Activated T-cell treated with anti-CD3 and anti-CD28 coated beads, Interleukin-2, amount 50 U/mL, for 4 hours (primary cell): ENCODE measurements around the gene ARHGEF9. TPM values are rescaled to one million over a fixed set of nuclear protein-coding genes. Genes with fewer than 3 reads are reported as not detected.
"Not testable (repeated sequence)": the region's sequence is repeated elsewhere in the genome, so short reads cannot be mapped to it uniquely, and the experiment has no call there.

ENCODE experiments used
- ATAC-seq, 2 donors: fragments of 200-7000 bp; cut with Tn5 transposase; one replicate each; pipeline ENCODE4 v1.10.0; 2021
- DNase-seq: peaks from one replicate; pipeline ENCODE4 v3.0.0-alpha.2; 2020
- H3K27me3 Mint-ChIP-seq: one replicate; pipeline ENCODE4 v1.8.0; 2021; ENCODE audit warnings: low read depth, mixed read lengths
- H3K36me3 Mint-ChIP-seq: one replicate; pipeline ENCODE4 v1.8.0; 2022; ENCODE audit warnings: mixed read lengths; ENCODE audit not compliant: insufficient read depth
- H3K4me1 Mint-ChIP-seq: one replicate; pipeline ENCODE4 v1.8.0; 2021; ENCODE audit warnings: low read depth, mixed read lengths
- H3K4me3 Mint-ChIP-seq: one replicate; pipeline ENCODE4 v1.8.0; 2021; ENCODE audit warnings: mild to moderate bottlenecking, moderate library complexity, mixed read lengths
- H3K9me3 Mint-ChIP-seq: one replicate; pipeline ENCODE4 v1.8.0; 2021; ENCODE audit warnings: mixed read lengths
- total RNA-seq, 3 donors: library from RNA; stranded (reverse); gene quantifications; one replicate each; pipeline ENCODE4 v1.2.1, GENCODE V29; 2021

Gene ARHGEF9
- total RNA-seq, 3 donors from 2014 or later = 7.8 to 9.6 (median 9.5) TPM

DNA sequence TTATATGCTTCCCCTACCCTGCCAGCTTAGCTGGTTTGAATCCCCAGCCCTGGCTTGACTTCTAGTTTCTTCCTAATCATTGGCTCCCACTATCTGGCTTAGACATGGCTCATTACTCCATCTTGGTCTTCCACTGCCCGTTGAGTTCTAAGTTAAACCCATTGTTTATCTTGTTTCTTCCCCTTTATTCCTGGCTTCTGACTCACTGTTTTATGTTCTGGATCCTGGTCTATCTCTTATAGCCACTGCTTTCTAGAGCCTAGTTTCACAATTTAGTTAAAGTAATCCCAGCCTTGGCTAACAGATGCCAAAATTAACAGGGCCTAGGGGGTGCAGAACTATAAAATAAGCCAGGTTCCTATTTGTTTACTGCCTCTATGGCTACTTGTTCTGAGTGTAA lies 120.9 kb downstream of the ARHGEF9 start:
- H3K9me3 Mint-ChIP-seq = no peaks in the 10 kb centered on the region
- no peaks in the 10 kb centered on the region for H3K4me1 Mint-ChIP-seq
- DNase-seq = no peak
- no peak overlapping the region for H3K4me3 Mint-ChIP-seq
- no peak for ATAC-seq
- H3K36me3 Mint-ChIP-seq = peaks cover 22% of the 10 kb centered on the region
- H3K27me3 Mint-ChIP-seq = no peaks in the 10 kb centered on the region

DNA sequence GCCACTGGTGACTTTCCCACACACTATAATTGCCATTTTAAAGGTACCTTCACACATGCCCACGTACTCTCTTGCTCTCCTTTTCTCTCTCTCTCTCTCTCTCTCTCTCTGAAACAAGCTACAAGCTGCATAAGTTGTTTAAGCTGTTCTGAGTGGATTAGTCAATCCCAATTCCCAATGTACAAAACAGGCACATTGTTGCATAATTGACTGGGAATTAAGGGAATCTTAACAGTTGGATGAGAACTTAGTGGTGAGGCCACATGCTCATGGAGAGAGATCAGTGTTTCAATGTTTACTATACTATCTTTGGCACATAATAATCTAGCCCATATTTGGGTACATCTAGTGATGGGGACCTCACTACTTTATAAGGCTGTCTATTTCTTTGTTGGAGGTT lies 123.3 kb downstream of the ARHGEF9 start:
- H3K9me3 Mint-ChIP-seq = no peaks in the 10 kb centered on the region
- ATAC-seq = no peak
- peaks cover 29% of the 10 kb centered on the region for H3K36me3 Mint-ChIP-seq
- DNase-seq = no peak
- H3K4me3 Mint-ChIP-seq = no peak overlapping the region
- H3K4me1 Mint-ChIP-seq = no peaks in the 10 kb centered on the region
- no peaks in the 10 kb centered on the region for H3K27me3 Mint-ChIP-seq

DNA sequence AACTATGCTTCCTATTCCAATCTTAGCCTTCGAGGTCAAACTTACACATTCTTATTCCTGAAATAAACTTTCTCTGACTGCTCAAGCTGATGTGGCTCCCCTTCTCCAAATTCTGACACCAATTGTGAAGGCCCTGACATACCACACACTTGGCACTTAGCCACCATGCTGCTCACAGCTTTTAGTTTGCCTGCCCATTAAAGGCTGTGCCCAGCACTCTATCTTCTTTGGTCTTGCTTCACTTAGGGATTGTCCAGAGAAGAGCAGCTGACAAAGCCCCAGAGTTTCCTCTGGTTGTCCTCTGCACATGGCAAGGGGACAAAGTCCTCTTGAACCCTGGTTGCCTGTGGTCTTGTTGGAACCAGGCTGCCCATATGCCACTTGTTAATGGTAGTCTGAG lies 126.1 kb downstream of the ARHGEF9 start:
- Mint-ChIP-seq H3K4me1 (no peaks in the 10 kb centered on the region), H3K4me3 (no peak overlapping the region), H3K36me3 (peaks cover 31% of the 10 kb centered on the region), H3K9me3 (no peaks in the 10 kb centered on the region), H3K27me3 (no peaks in the 10 kb centered on the region)
- DNase-seq (no peak), ATAC-seq (no peak)

DNA sequence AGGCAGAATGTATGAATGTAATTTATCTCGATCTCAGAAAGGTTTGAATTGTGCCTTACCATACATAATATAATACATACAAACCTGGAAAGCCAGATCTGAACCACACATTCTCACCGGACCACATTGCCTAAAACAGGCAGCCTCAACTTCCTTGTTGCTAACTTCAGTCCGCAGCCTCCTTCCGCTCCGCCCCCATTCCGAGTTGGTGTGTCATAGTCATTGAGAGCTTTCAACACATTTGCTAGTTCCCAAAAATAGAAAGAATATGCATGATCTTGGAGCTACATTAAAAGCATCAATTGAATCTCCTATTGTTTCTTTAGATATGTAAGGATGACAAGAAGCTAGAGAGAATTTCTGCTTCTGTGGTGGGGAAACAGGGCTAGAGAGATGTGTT lies 127.2 kb downstream of the ARHGEF9 start:
- DNase-seq = no peak
- H3K27me3 Mint-ChIP-seq = no peaks in the 10 kb centered on the region
- H3K4me1 Mint-ChIP-seq = no peaks in the 10 kb centered on the region
- ATAC-seq = no peak
- no peak overlapping the region for H3K4me3 Mint-ChIP-seq
- H3K36me3 Mint-ChIP-seq = peaks cover 33% of the 10 kb centered on the region
- H3K9me3 Mint-ChIP-seq = no peaks in the 10 kb centered on the region

DNA sequence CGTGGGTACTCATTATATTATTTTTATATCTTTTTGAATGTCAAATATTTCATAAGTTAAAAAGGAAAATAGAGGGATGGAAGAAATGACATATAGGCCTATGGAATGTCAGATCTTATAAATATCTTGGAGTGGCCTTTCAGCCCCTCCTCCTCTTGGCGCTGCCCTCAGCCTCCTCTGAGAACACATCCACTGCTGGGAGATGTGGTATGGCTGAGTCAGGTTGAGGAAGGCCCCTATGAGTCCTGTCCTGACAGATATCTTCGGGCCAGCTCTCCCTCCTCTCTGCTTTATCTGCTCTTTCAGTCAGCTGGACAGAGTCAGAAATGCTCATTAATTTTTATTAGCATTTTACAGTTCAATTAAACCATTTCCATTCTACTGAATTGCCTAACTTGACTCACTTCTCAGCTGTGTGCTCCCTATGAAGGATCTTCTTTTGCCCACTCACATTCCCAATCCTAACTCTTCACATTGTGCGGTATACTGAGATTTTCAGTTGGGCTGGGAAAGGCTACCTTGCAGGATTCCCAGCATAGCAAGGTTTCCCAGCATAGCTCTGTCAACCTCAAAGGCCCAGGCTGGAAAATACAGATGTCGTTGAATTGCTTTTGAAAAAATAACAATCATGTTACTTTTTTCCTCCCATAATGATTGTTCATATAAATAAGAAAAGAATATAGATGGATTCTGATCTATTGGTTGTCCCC lies 128.0 kb downstream of the ARHGEF9 start:
- Mint-ChIP-seq H3K27me3 (no peaks in the 10 kb centered on the region), H3K4me3 (no peak overlapping the region), H3K36me3 (peaks cover 34% of the 10 kb centered on the region), H3K9me3 (no peaks in the 10 kb centered on the region), H3K4me1 (no peaks in the 10 kb centered on the region)
- ATAC-seq = no peak
- DNase-seq = no peak

DNA sequence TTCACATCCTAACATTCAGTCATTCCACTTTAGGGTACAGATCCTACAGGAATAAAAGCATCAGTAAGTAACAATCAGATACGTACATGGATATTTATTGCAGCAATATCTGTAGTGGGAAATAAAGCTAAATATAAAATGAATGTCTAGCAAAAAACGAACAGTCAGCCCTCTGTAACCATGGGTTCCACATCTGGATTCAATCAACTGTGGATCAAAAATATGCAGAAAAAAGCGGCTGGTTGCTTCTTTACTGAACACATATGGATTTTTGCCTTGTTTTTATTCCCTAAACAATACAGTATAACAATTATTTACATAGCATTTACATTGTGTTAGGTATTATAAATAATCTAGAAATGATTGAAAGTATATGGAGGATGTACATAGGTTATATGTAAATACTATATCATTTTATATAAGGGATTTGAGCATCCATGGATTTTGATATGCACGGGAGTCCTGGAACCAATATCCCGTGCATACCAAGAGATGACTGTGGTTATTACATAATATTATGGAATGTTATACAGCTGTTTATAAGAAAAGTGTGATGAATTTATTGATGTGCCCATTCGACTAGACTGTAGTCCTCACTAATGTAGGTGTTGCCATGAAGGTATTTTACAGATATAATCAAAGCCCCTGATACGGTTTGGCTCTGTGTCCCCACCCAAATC lies 132.8 kb downstream of the ARHGEF9 start:
- H3K36me3 Mint-ChIP-seq = peaks cover 34% of the 10 kb centered on the region
- DNase-seq (no peak), ATAC-seq (no peak)
- H3K27me3 Mint-ChIP-seq = no peaks in the 10 kb centered on the region
- no peak overlapping the region for H3K4me3 Mint-ChIP-seq
- no peaks in the 10 kb centered on the region for H3K9me3 Mint-ChIP-seq
- H3K4me1 Mint-ChIP-seq = no peaks in the 10 kb centered on the region

DNA sequence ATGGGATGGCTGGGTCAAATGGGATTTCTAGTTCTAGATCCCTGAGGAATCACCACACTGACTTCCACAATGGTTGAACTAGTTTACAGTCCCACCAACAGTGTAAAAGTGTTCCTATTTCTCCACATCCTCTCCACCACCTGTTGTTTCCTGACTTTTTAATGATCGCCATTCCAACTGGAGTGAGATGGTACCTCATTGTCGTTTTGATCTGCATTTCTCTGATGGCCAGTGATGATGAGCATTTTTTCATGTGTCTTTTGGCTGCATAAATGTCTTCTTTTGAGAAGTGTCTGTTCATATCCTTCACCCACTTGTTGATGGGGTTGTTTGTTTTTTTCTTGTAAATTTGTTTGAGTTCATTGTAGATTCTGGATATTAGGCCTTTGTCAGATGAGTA lies 139.3 kb downstream of the ARHGEF9 start:
- H3K4me1 Mint-ChIP-seq, DNase-seq, H3K9me3 Mint-ChIP-seq, H3K4me3 Mint-ChIP-seq, ATAC-seq, H3K27me3 Mint-ChIP-seq: not testable (repeated sequence)
- peaks cover 27% of the 10 kb centered on the region for H3K36me3 Mint-ChIP-seq

DNA sequence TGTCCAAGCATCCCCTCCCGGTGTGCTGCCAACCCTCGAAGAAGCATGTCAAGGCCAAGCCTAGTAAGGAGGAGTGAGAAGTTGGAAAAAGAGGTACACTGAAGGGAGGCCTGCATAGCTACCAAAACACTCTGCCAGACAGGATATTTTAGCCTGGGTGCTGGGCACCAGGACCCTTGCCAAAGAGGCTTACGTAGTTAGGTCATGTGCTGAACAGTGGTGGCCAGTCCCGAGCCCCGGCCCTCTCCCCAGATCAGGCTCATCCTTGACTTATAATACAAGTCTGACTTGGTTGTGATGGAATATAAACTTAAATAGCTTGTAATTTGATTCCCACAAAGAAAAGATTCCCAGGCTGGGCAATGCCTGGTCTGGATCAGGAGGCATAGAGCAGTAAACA lies 149.3 kb downstream of the ARHGEF9 start:
- no peak for ATAC-seq
- Mint-ChIP-seq H3K27me3 (no peaks in the 10 kb centered on the region), H3K36me3 (peaks cover 27% of the 10 kb centered on the region), H3K9me3 (peaks cover 15% of the 10 kb centered on the region), H3K4me1 (no peaks in the 10 kb centered on the region), H3K4me3 (no peak overlapping the region)
- no peak for DNase-seq

DNA sequence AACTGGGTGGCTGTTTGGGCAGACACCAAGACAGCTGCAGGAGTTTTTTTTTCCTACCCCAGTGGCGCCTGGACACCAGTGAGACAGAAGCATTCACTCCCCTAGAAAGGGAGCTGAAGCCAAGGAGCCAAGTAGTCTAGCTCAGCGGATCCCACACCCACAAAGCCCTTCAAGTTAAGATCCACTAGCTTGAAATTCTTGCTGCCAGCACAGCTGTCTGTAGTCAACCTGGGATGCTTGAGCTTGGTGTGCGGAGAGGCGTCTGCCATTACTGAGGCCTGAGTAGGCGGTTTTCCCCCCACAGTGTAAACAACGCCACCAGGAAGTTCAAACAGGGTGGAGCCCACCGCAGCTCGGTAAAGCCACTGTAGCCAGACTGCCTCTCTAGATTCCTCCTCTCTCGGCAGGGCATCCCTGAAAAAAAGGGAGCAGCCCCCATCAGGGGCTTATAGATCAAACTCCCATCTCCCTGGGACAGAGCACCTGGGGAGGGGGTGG lies 171.4 kb downstream of the ARHGEF9 start:
- Mint-ChIP-seq H3K36me3 (no peaks in the 10 kb centered on the region), H3K9me3 (no peaks in the 10 kb centered on the region), H3K4me1 (no peaks in the 10 kb centered on the region), H3K4me3 (no peak overlapping the region), H3K27me3 (no peaks in the 10 kb centered on the region)
- no peak for ATAC-seq
- DNase-seq = no peak

DNA sequence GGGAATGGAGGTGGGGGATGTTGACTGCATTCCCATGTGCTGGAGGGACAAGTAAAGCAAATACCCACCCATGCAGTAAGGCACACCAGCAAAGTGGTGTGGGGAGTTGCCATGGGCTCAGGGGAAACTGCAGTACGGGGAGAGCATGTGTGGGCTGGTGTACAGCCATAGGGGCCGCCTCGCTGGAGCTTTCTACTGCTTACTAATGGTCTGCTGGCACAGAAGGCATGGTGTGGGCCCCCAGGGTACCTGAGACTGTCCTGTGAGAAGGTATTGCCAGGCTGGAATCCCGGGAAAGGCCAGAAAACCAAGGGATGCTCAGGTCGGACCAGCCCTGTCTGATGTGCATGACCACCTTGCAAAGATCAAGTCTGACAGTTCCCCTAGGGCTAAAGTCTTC lies 199.1 kb downstream of the ARHGEF9 start:
- H3K4me1 Mint-ChIP-seq = no peaks in the 10 kb centered on the region
- H3K9me3 Mint-ChIP-seq = no peaks in the 10 kb centered on the region
- no peak for DNase-seq
- H3K4me3 Mint-ChIP-seq = no peak overlapping the region
- no peaks in the 10 kb centered on the region for H3K27me3 Mint-ChIP-seq
- no peaks in the 10 kb centered on the region for H3K36me3 Mint-ChIP-seq
- no peak for ATAC-seq
